ENCODE data around the gene IFI44L. TPM values are rescaled to one million over a fixed set of nuclear protein-coding genes. Genes with fewer than 3 reads are reported as not detected.

Gene IFI44L
- total RNA-seq, 4 donors from 2014 or later, result 1.1 to 8.3 (median 4.1) TPM

GRCh38 chr1:78691995-78692747, 71.9 kb downstream of the IFI44L start:
- DNase-seq (no peak), ATAC-seq (no peak)
- intact Hi-C loops (cut with DNase I; ENCODE audit: low total_unique reads) (no loop called here), in situ Hi-C loops (cut with MboI; ENCODE audit: low sequenced_read_pairs in 4 of 4) (no loop called here)
- Histone ChIP-seq H3K4me1 (no peaks in the 10 kb centered on the region), H3K9me3 (no peaks in the 10 kb centered on the region), H3K4me3 (no peak overlapping the region), H3K27ac (no peak overlapping the region), H3K36me3 (no peaks in the 10 kb centered on the region), H3K27me3 (no peaks in the 10 kb centered on the region)
- TF ChIP-seq CTCF (IDR thresholded peaks at IDR 0.05 in 4 of 5, conservative IDR thresholded peaks at IDR 0.05 in 1 of 5) (no peak), POLR2A (IDR thresholded peaks at IDR 0.05) (no peak)

Other genes starting within 250 kb of the IFI44L start
- gene PTGFR, start 129.5 kb upstream of the IFI44L start, total RNA-seq, result 1 to 10 TPM; 1.4 to 3.4 (median 2.0) TPM
- gene IFI44, start 29.4 kb downstream of the IFI44L start, total RNA-seq, result 1 to 10 TPM; 2.6 to 3.1 (median 2.8) TPM